HepG2 (cell line): Measurements from ENCODE around the gene ZKSCAN5. TPM values are rescaled to one million over a fixed set of nuclear protein-coding genes. Genes with fewer than 3 reads are reported as not detected.

Experiments used
- ATAC-seq: fragments of 200-7000 bp; cut with Tn5 transposase; 3 replicates; pipeline ENCODE4 v1.9.1; 2020; ENCODE audit warnings: mild to moderate bottlenecking, moderate library complexity
- BruUV-seq: library from RNA; stranded (reverse); fragments of 400-500 nt; replicated peaks from 2 replicates; lab custom pipeline; 2021; lab: Mats Ljungman, UMichigan
- CTCF ChIA-PET: fragments of 300-600 bp; formaldehyde crosslinking; extraction: SDS; loops from one replicate; lab custom pipeline; 2021; ENCODE audit warnings: low total read pairs, inconsistent platforms, low intra/inter-chr PET ratio; lab: Yijun Ruan, JAX
- POLR2A ChIA-PET: fragments of 350-600 bp; sonication (Branson Sonifier 250); formaldehyde crosslinking; loops from one replicate; lab custom pipeline; 2020; ENCODE audit warnings: antibody characterized with exemption, inconsistent platforms; lab: Yijun Ruan, JAX
- DNase-seq: peaks from one replicate; pipeline ENCODE4 v3.0.0-alpha.2; 2015; ENCODE audit warnings: low spot score
- FAIRE-seq: peaks from 3 replicates; lab custom pipeline; 2011; peaks lifted over from hg19 to GRCh38; lab: Jason Lieb, UNC
- H2AFZ ChIP-seq: one replicate; pipeline ENCODE4 v1.6.1; 2011; ENCODE audit warnings: low read length, inconsistent platforms
- H3K27ac ChIP-seq: fragments of 300-600 bp; 3 replicates; pipeline ENCODE4 v1.8.0; 2011; ENCODE audit warnings: mixed run types, mild to moderate bottlenecking, mixed read lengths, low read length, inconsistent platforms; ENCODE audit not compliant: insufficient read depth; ENCODE audit errors: extremely low read length
- H3K27me3 ChIP-seq, 2 experiments: fragments of 200-600 bp in 1 of 2; 2 replicates in 1 of 2; 3 replicates in 1 of 2; pipeline versions ENCODE4 v1.6.0 to v1.8.0; 2011; ENCODE audit warnings: low read length in 2 of 2, mild to moderate bottlenecking in 2 of 2, moderate library complexity in 2 of 2, inconsistent platforms in 1 of 2; ENCODE audit not compliant: insufficient read depth in 2 of 2, control insufficient read depth in 1 of 2
- H3K36me3 ChIP-seq, 2 experiments: fragments of 200-600 bp in 1 of 2; replicated peaks in 1 of 2; 2 replicates in 1 of 2; 3 replicates in 1 of 2; pipeline versions ENCODE4 v1.5.1 to v1.8.0; 2011; ENCODE audit warnings: low read length in 2 of 2, inconsistent platforms in 1 of 2; ENCODE audit not compliant: insufficient read depth in 2 of 2, control insufficient read depth in 1 of 2
- H3K4me1 ChIP-seq: 2 replicates; pipeline ENCODE4 v1.5.1; 2012; ENCODE audit warnings: low read length, inconsistent platforms; ENCODE audit not compliant: insufficient read depth
- H3K4me2 ChIP-seq: 2 replicates; pipeline ENCODE4 v1.6.0; 2011; ENCODE audit warnings: low read depth, low read length, inconsistent platforms
- H3K4me3 ChIP-seq, 3 experiments: fragments of 200-600 bp in 1 of 3; sonication (generic), shearing (Covaris generic) in 1 of 3; replicated peaks in 1 of 3; 2 replicates each; pipeline ENCODE4 v1.5.1; 2011 to 2016; ENCODE audit warnings: low read length in 3 of 3, inconsistent platforms in 2 of 3, low read depth in 2 of 3, mild to moderate bottlenecking in 2 of 3, control low read depth in 1 of 3, mixed read lengths in 1 of 3; ENCODE audit not compliant: insufficient read depth in 1 of 3
- H3K79me2 ChIP-seq: one replicate; pipeline ENCODE4 v1.6.1; 2011; ENCODE audit warnings: low read length, inconsistent platforms; ENCODE audit not compliant: insufficient read depth
- H3K9ac ChIP-seq: 2 replicates; pipeline ENCODE4 v1.6.0; 2011; ENCODE audit warnings: mild to moderate bottlenecking, low read depth, low read length, inconsistent platforms; ENCODE audit not compliant: insufficient read depth
- H3K9me3 ChIP-seq: 2 replicates; pipeline ENCODE4 v1.5.1; 2012; ENCODE audit warnings: mild to moderate bottlenecking, low read length
- H4K20me1 ChIP-seq: 2 replicates; pipeline ENCODE4 v1.6.0; 2011; ENCODE audit warnings: inconsistent platforms, mild to moderate bottlenecking, low read length, moderate library complexity; ENCODE audit not compliant: insufficient read depth
- AGO1 ChIP-seq: fragments of 200-400 bp; formaldehyde crosslinking; IDR thresholded peaks from 2 replicates; pipeline ENCODE4 v1.6.1; 2017; ENCODE audit warnings: mild to moderate bottlenecking, low read depth, low read length, moderate library complexity; ENCODE audit not compliant: poor library complexity, severe bottlenecking
- AGO2 ChIP-seq: fragments of 200-400 bp; formaldehyde crosslinking; optimal IDR thresholded peaks from 2 replicates; pipeline ENCODE3; 2017; ENCODE audit warnings: mild to moderate bottlenecking, low read depth, low read length, moderate library complexity
- ATM ChIP-seq: fragments of 450-650 bp; IDR thresholded peaks from 2 replicates; pipeline ENCODE4 v1.7.1; 2017; ENCODE audit warnings: mild to moderate bottlenecking, borderline replicate concordance
- HMGA1 ChIP-seq: sonication (generic); formaldehyde crosslinking; conservative IDR thresholded peaks from 2 replicates; pipeline ENCODE4 v1.4.0; 2020; ENCODE audit warnings: missing genetic modification reagents
- PLRG1 ChIP-seq: fragments of 450-650 bp; conservative IDR thresholded peaks from 2 replicates; pipeline ENCODE4 v1.6.1; 2016
- POLR2A ChIP-seq, 2 experiments: IDR thresholded peaks; 2 replicates each; pipeline ENCODE4 v1.6.1; 2011; ENCODE audit warnings: low read depth in 2 of 2, low read length in 2 of 2, mild to moderate bottlenecking in 1 of 2, moderate library complexity in 1 of 2; ENCODE audit not compliant: insufficient read depth in 1 of 2
- POLR2G ChIP-seq: fragments of 200-400 bp; formaldehyde crosslinking; IDR thresholded peaks from 2 replicates; pipeline ENCODE4 v1.6.1; 2018; ENCODE audit warnings: mild to moderate bottlenecking, low read depth, low read length, moderate library complexity
- SOX5 ChIP-seq: IDR thresholded peaks from 2 replicates; pipeline ENCODE4 v1.6.1; 2016; ENCODE audit warnings: borderline replicate concordance
- SRF ChIP-seq: IDR thresholded peaks from 2 replicates; pipeline ENCODE4 v1.6.1; 2011; ENCODE audit warnings: mild to moderate bottlenecking, low read depth, low read length, moderate library complexity
- STAT5B ChIP-seq: sonication (generic); formaldehyde crosslinking; IDR thresholded peaks from 2 replicates; pipeline ENCODE4 v1.4.0; 2020; ENCODE audit warnings: missing genetic modification reagents
- ZFAT ChIP-seq: sonication (generic); formaldehyde crosslinking; conservative IDR thresholded peaks from 2 replicates; pipeline ENCODE4 v1.8.1; 2023; ENCODE audit warnings: missing genetic modification reagents, inconsistent platforms
- ZNF792 ChIP-seq: IDR thresholded peaks from 2 replicates; pipeline ENCODE4 v1.6.1; 2016
- ZSCAN21 ChIP-seq: sonication (generic); formaldehyde crosslinking; IDR thresholded peaks from 2 replicates; pipeline ENCODE4 v1.8.0; 2022; ENCODE audit warnings: mild to moderate bottlenecking, missing genetic modification reagents, moderate library complexity, borderline replicate concordance
- WGBS: methylation state at CpG from one replicate; pipeline ENCODE4 v1.1.6; 2017; ENCODE audit warnings: low lambda C conversion rate; 5-methylcytosine and 5-hydroxymethylcytosine counted together
- in situ Hi-C: cut with HindIII; loops from 2 replicates; pipeline ENCODE4 v1.10.0; 2017; ENCODE audit warnings: low pct_unique_long_range_greater_than_20kb; ENCODE audit not compliant: extremely low pct_ligation_motif_present
- intact Hi-C: fragments of 100-400 bp; cut with micrococcal nuclease; formaldehyde crosslinking; loops from one replicate; pipeline ENCODE4 v1.10.0; 2022; ENCODE audit not compliant: unreplicated experiment
- polyA plus RNA-seq, 8 experiments: library from polyadenylated mRNA; depleted of rRNA in 3 of 8; stranded (reverse) in 7 of 8; unstranded in 1 of 8; fragments of >200 nt; fragmentation: Illumina TruSeq in 4 of 8; extraction: Trizol in 4 of 8; gene quantifications; 2 replicates each; pipeline versions ENCODE4 v1.2.1 to v1.2.3, GENCODE V29; 2011 to 2016; ENCODE audit warnings: low read depth in 4 of 8, missing spikeins in 1 of 8, mixed read lengths in 1 of 8; ENCODE audit not compliant: insufficient read depth in 1 of 8
- total RNA-seq, 5 experiments: library from RNA; depleted of rRNA; stranded (reverse); fragments of >200 nt; fragmentation: Illumina TruSeq; extraction: Trizol; gene quantifications; 2 replicates each; pipeline ENCODE4 v1.2.3, GENCODE V29; 2016; ENCODE audit warnings: low read depth in 1 of 5
- TF ChIP-seq, protein P1 (sequence below): sonication (generic); formaldehyde crosslinking; IDR thresholded peaks from 2 replicates; pipeline ENCODE4 v1.5.1; 2020; ENCODE audit warnings: missing genetic modification reagents, mild to moderate bottlenecking, borderline replicate concordance

The ZKSCAN5 gene
- total and polyA plus RNA-seq, 2 of the 13 experiments (the other 11 are each of a cell fraction or from before 2014, with no cell fraction given), result 5.5 to 11.7 TPM

DNA sequence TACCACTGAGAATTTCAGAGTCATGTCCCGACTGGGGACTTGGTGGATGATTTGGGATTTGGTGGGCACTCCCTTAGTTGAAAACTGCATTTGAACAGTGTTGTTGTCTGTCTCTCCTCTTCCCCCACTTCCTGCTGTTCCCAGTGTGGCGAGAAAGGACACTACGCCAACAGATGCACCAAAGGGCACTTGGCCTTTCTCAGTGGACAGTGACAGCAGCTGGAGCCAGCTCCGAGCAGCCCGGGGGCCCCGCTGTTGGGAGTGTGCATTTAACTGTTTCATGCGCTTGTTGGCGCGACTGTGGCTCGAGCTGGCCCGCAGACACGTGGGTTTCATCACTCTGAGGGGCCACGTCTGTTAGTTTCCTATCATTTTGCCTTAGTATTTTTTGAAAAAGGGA is 48.2 kb upstream of the ZKSCAN5 start:
- FAIRE-seq, result no peak
- H3K27ac ChIP-seq, result no peak overlapping the region
- H3K9me3 ChIP-seq, result no peaks in the 10 kb centered on the region
- TF ChIP-seq, protein P1, sequence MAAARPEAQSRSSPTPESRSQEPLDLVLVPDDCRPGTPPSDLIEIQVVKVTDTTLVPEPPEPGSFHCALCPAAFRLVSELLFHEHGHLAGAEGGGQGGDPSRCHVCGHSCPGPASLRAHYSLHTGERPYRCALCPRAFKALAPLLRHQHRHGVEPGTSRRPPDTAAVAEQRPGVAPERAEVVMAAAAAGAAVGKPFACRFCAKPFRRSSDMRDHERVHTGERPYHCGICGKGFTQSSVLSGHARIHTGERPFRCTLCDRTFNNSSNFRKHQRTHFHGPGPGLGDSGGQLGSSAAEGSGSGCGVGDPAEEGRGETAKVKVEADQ, result no peak
- no peak for TF ChIP-seq ZFAT (CRISPR knock-in tag)
- TF ChIP-seq POLR2G, result peak; percentile 48; the same call in 1 of the 2 replicates
- TF ChIP-seq HMGA1, result no peak
- no peak for TF ChIP-seq ZSCAN21 (CRISPR knock-in tag)
- no peak for TF ChIP-seq ZNF792 (CRISPR knock-in tag)
- no peak for TF ChIP-seq SOX5 (CRISPR knock-in tag)
- TF ChIP-seq AGO2, result peak; percentile 62
- TF ChIP-seq PLRG1, result no peak
- peak in 1 of 2 experiments; percentile 23; a peak in 1 of 4 replicates for TF ChIP-seq POLR2A (IDR thresholded peaks at IDR 0.05; ENCODE audit: insufficient read depth in 1 of 2, low read depth in 2 of 2, low read length in 2 of 2)
- no peak for TF ChIP-seq SRF
- no peak for TF ChIP-seq STAT5B (CRISPR knock-in tag)
- no peak for TF ChIP-seq ATM
- peak; percentile 57 for TF ChIP-seq AGO1
- TF ChIP-seq, all 625 proteins: peak for 4
- no TSS peak for BruUV-seq
- H3K4me2 ChIP-seq, result no peak overlapping the region
- no peak overlapping the region for H3K4me3 ChIP-seq
- no peak overlapping the region for H3K9ac ChIP-seq
- ChIA-PET CTCF (no interaction called here), POLR2A (interaction anchor here (3.8 kb wide), 1 partner anchor 9 kb away, joined by 16 read pairs; the partner anchor contains the start of gene ATP5MF)
- no peaks in the 10 kb centered on the region for H3K27me3 ChIP-seq
- peaks cover 41% of the 10 kb centered on the region for H4K20me1 ChIP-seq
- DNase-seq, result no peak
- in situ Hi-C loops (no loop called here), intact Hi-C loops (no loop called here)
- H3K4me1 ChIP-seq, result peaks cover 13% of the 10 kb centered on the region
- no peak for ATAC-seq
- H2AFZ ChIP-seq, result no peak overlapping the region
- H3K79me2 ChIP-seq, result peaks cover 30% of the 10 kb centered on the region
- peaks cover 25 to 97% of the 10 kb centered on the region in 2 experiments for H3K36me3 ChIP-seq
- WGBS, result 93% methylated on average over 13 of the region's 13 CpGs
